ENCODE measurements around the gene CFP. TPM values are rescaled to one million over a fixed set of nuclear protein-coding genes. Genes with fewer than 3 reads are reported as not detected.

CFP gene
- total RNA-seq, 2 donors from 2014 or later, result 0.09 to 2.9 TPM

DNA sequence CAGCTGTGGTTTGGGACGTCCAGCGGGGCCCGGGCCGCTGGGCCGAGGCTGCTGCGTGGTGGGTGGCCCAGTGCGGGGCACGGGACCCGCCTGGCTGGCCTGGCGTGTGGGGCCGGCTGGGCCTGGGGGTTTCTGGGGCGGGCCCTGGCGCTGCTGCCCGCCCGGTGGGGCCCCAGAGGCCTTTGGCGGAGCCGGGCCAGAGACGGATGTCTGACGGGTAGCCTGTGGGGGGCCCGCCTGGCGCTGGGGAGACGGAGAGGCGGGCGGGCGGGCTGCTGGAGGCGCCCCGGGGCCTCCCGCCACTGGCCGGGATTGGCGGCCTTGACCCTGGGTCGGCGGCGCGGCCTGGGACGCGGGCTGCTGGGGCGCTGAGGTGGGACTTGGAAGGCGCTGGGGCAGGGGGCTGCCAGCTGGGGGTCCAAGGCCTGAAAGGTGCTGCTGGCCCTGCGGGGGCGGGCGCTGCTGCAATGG, 55.6 kb downstream of the CFP start:
- intact Hi-C loops (cut with DNase I), result no loop called here
- DNase-seq (ENCODE audit: low spot score), result no peak

DNA sequence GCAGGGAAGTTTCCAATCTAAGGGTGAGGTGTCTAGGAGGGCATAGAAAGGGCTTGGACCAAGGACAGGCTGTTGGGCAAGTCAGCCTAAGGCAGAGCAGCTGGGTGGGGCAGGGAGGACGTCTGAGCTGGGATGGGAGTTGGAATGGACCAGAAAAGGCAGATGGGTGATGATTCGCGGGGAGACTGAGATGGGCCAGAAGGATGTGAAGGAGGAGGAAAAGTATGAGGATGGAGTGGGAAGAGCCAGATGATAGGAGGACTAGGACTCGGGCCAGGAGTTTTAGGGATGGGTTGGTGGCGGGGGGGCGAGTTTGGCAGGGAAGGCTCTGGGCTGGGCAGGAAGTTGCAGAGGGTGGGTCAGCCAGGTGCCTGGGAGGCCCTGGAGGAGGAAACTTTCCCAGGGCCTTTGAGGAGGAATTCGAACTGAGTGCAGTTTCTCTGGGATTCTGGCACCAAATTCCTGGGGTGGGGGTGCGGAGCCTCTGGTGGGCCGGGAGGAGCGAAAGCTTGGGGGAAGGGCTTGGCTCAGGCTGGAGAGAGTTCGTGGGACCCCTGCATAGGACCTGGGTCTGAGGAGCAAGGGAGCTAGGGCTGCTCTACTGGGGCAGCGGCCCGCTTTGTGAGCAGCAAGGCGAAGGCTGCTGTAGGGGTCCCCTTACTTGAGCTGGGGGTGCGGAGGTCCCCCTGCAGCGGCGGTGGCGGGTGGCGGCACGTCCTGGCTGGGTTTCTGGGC, 56.2 kb downstream of the CFP start:
- H3K27ac ChIP-seq, result peak overlapping the region; percentile 48 to 60
- DNase-seq (ENCODE audit: low spot score), result peak; percentile 14
- 7% methylated on average over 14 of the region's 20 CpGs for WGBS
- H3K9me3 ChIP-seq, result no peaks in the 10 kb centered on the region
- intact Hi-C loops (cut with DNase I), result no loop called here
- H3K4me1 ChIP-seq (replicated peaks), result no peaks in the 10 kb centered on the region
- H3K27me3 ChIP-seq (replicated peaks; ENCODE audit: insufficient read depth), result no peaks in the 10 kb centered on the region
- no peaks in the 10 kb centered on the region for H3K36me3 ChIP-seq
- peak overlapping the region; percentile 12 to 18 for H3K4me3 ChIP-seq
- TF ChIP-seq POLR2A (IDR thresholded peaks at IDR 0.05), result no peak
- TF ChIP-seq, protein P1, sequence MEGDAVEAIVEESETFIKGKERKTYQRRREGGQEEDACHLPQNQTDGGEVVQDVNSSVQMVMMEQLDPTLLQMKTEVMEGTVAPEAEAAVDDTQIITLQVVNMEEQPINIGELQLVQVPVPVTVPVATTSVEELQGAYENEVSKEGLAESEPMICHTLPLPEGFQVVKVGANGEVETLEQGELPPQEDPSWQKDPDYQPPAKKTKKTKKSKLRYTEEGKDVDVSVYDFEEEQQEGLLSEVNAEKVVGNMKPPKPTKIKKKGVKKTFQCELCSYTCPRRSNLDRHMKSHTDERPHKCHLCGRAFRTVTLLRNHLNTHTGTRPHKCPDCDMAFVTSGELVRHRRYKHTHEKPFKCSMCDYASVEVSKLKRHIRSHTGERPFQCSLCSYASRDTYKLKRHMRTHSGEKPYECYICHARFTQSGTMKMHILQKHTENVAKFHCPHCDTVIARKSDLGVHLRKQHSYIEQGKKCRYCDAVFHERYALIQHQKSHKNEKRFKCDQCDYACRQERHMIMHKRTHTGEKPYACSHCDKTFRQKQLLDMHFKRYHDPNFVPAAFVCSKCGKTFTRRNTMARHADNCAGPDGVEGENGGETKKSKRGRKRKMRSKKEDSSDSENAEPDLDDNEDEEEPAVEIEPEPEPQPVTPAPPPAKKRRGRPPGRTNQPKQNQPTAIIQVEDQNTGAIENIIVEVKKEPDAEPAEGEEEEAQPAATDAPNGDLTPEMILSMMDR (IDR thresholded peaks at IDR 0.05), result no peak

More for the DNA sequence above, 55.6 kb downstream of the CFP start:
- H3K4me3 ChIP-seq, result peak overlapping the region; percentile 12 to 18
- H3K36me3 ChIP-seq, result no peaks in the 10 kb centered on the region
- no peaks in the 10 kb centered on the region for H3K27me3 ChIP-seq (replicated peaks; ENCODE audit: insufficient read depth)
- TF ChIP-seq POLR2AphosphoS5 (IDR thresholded peaks at IDR 0.05), result no peak
- TF ChIP-seq POLR2A (IDR thresholded peaks at IDR 0.05), result no peak
- TF ChIP-seq, protein P1 (IDR thresholded peaks at IDR 0.05), result no peak
- peak overlapping the region; percentile 48 to 60 for H3K27ac ChIP-seq
- no peaks in the 10 kb centered on the region for H3K4me1 ChIP-seq (replicated peaks)
- WGBS, result 3% methylated on average over 18 of the region's 41 CpGs
- H3K9me3 ChIP-seq, result no peaks in the 10 kb centered on the region

Small RNA genes within 50 kb of the gene (microRNA-seq; reads per million reads assigned to microRNA genes)
- not detected for gene MIR4769

Small RNA genes within 50 kb of the gene (small RNA-seq; reads per million reads assigned to genes)
- 0 to 0.19 reads per million in 2 donors for gene MIR4769

Other genes with a start within 250 kb of the CFP start
- 10 to 100 TPM in 1 of 2 donors, 1 to 10 TPM in 1; 8.3 to 12.3 TPM for gene ZNF41, start 146.7 kb downstream of the CFP start, total RNA-seq
- gene ARAF, start 68.7 kb downstream of the CFP start, total RNA-seq, result 10 to 100 TPM; 55.4 to 69.3 TPM
- gene TIMP1, start 47.5 kb downstream of the CFP start, total RNA-seq, result 100 to 1,000 TPM; 373 to 916 TPM
- 1 to 10 TPM in 1 of 2 donors, under 1 TPM in 1; 0.14 to 4.1 TPM for gene SYN1, start 10.1 kb downstream of the CFP start, total RNA-seq
- gene ELK1, start 20.6 kb upstream of the CFP start, total RNA-seq, result 100 to 1,000 TPM in 1 of 2 donors, 10 to 100 TPM in 1; 28.6 to 105 TPM
- 100 to 1,000 TPM in 1 of 2 donors, 10 to 100 TPM in 1; 75.5 to 173 TPM for gene UXT, start 29.2 kb upstream of the CFP start, total RNA-seq
- 1 to 10 TPM; 4.5 to 6.2 TPM for gene ZNF81, start 207.0 kb upstream of the CFP start, total RNA-seq

Data from prostate gland (tissue), 2 donors.